ENCODE measurements around the gene PROSER3. TPM values are rescaled to one million over a fixed set of nuclear protein-coding genes. Genes with fewer than 3 reads are reported as not detected.
A peak's percentile ranks its signal among the peaks of the same experiment; 100 is the strongest.
"Not testable (repeated sequence)": the region's sequence is repeated elsewhere in the genome, so short reads cannot be mapped to it uniquely, and the experiment has no call there.

The PROSER3 gene
- total RNA-seq, 2 experiments from 2014 or later, result 47.1 to 52.4 TPM

DNA sequence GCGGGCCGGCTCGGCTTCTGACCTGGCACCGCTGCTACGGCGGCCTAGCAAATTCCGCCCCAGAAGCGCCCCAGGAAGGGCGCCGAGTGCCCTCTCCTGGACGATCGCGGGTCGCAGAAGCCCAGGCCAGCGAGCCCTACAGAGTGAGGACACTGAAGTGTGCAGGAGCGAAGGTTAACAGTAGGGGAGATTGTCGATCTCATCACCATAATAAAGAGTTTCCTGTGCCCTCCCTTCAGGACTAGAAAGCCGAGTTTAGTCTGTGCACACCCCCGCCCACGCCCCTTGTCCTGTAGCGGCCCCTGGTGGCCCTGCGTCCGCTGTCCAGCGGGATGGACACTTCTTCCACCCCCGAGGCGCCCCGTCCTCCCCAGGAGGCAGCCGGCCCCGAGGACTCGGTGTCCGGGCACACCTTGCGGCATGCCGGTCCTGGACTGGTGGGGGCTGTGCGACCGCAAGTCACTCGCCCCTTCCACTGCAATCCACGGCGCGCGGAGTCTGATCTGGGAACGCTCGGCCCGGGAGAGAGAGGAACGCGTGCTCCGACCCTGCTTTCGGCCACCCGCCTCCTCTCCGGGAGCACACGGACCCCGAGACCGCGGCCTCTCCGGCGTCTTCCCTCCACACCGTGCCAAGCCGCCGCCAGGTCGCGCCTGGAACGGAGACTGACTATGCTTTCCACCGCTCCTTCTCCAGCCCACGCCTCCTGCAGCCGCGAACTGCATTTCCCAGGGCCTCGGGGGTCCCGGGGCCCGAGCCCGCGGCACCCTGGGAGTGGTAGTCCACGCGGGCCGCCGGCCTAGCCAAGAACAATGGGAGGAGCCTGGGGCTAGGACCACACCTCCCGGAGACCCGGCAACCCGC is 40.9 kb upstream of the PROSER3 start:
- H3K27ac Mint-ChIP-seq, result peak overlapping the region; percentile 99
- H3K9me3 Mint-ChIP-seq, result no peaks in the 10 kb centered on the region
- H3K4me1 Mint-ChIP-seq, result peaks cover 60% of the 10 kb centered on the region
- CTCF ChIA-PET, result interaction anchor here (1.2 to 10.3 kb wide), 2 partner anchors 20 to 103 kb away, joined by 4 to 131 read pairs; no protein-coding TSS in a partner anchor
- no peaks in the 10 kb centered on the region for H3K27me3 Mint-ChIP-seq
- H3K36me3 Mint-ChIP-seq (ENCODE audit: low read depth), result peaks cover 50% of the 10 kb centered on the region
- H3K4me3 Mint-ChIP-seq, result peak overlapping the region; percentile 92
- POLR2A ChIA-PET, result interaction anchor here (0.9 to 6.8 kb wide), 8 partner anchors 9 to 213 kb away, joined by 3 to 160 read pairs (median 18); partner anchors contain the start of genes IGFLR1, PSENEN, U2AF1L4 and ZBTB32
- peak; percentile 97 for DNase-seq

DNA sequence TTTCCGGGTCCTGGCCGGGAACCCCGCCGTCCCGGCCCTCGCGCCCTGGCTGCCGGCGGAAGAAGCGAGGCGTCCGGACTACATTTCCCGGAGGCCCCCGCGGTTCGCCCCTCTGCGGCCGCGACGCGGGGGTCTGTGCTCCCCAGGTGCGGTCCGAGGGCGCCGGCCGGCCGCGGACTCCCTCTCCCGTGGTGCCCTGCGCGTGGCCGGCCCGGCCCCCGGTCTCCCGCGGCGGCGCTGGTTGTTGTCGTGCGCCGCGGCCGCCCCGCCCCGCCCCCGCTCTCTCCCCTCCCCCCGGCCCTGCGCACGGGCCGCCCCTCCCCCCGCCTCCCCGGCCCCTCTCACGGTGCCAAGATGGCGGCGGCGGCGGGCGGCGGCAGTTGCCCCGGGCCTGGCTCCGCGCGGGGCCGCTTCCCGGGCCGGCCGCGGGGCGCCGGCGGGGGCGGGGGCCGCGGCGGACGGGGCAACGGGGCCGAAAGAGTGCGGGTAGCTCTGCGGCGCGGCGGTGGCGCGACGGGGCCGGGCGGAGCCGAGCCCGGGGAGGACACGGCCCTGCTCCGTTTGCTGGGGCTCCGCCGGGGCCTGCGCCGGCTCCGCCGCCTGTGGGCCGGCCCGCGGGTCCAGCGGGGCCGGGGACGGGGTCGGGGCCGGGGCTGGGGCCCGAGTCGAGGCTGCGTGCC is 40.2 kb upstream of the PROSER3 start, which contains the start of gene KMT2B:
TSS of gene KMT2B (plus strand) at position 339 of the 680 bp plus-strand sequence. CDS start at position 355, 16 bp downstream.
- Mint-ChIP-seq H3K27ac (peak within 1 kb of the TSS; percentile 99), H3K4me3 (peak within 1 kb of the TSS; percentile 95), H3K4me1 (peaks cover 52% of the 10 kb centered on the region), H3K36me3 (ENCODE audit: low read depth) (peaks cover 58% of the 10 kb centered on the region), H3K27me3 (no peaks in the 10 kb centered on the region), H3K9me3 (no peaks in the 10 kb centered on the region)
- DNase-seq, result no peak
- ChIA-PET CTCF (interaction anchor here (1.1 to 1.7 kb wide), 6 partner anchors 15 to 214 kb away, joined by 3 to 8 read pairs (median 6); partner anchors contain the start of gene LIN37), POLR2A (interaction anchor here (0.9 to 5.1 kb wide), 13 partner anchors 9 to 212 kb away, joined by 3 to 45 read pairs (median 6); partner anchors contain the start of genes HAUS5, IGFLR1, LIN37 and PSENEN)

DNA sequence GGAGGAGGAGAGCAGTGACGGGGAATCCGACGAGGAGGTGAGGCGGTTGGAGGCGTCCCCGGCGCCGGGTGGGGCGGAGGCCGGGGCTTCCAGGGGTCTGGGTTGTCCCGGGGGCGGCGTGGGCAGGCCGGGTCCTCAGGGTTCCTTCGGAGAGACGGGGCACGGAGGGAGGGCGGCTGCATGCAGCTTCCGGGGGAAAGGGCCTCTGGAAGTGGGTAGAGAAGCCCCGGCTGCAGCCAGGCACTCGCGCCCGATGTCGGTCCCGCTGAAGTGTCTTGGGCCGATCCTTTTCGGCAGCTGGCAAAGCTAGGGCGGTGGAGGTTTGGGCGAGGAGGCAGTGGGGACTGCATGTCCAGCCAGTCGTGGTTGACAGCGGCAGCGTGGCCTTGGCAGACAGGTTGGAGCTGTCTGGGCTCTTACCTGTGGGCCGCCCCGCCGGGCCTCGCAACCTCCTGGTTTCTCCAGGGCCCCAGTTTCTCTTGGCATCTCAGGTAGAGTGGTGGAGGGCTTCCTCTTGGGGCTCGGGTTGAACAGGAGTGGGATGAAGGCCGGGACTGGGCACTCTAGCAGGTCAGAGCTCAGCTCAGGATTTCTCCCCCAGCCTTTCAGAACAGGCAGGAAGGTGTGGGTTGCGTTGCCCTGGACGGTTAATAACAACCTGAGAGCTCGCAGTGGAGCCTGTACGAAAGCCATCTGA is 39.5 kb upstream of the PROSER3 start:
- CTCF ChIA-PET, result interaction anchor here (0.8 to 1.7 kb wide), 8 partner anchors 16 to 213 kb away, joined by 3 to 8 read pairs (median 4); partner anchors contain the start of genes LIN37 and PSENEN
- peak; percentile 56 for DNase-seq
- H3K27ac Mint-ChIP-seq, result peak overlapping the region; percentile 92
- peaks cover 64% of the 10 kb centered on the region for H3K36me3 Mint-ChIP-seq (ENCODE audit: low read depth)
- peak overlapping the region; percentile 95 for H3K4me3 Mint-ChIP-seq
- no peaks in the 10 kb centered on the region for H3K27me3 Mint-ChIP-seq
- peaks cover 46% of the 10 kb centered on the region for H3K4me1 Mint-ChIP-seq
- no peaks in the 10 kb centered on the region for H3K9me3 Mint-ChIP-seq
- POLR2A ChIA-PET, result interaction anchor here (0.9 to 5.1 kb wide), 14 partner anchors 9 to 211 kb away, joined by 3 to 45 read pairs (median 6); partner anchors contain the start of genes HAUS5, IGFLR1, LIN37 and PSENEN

DNA sequence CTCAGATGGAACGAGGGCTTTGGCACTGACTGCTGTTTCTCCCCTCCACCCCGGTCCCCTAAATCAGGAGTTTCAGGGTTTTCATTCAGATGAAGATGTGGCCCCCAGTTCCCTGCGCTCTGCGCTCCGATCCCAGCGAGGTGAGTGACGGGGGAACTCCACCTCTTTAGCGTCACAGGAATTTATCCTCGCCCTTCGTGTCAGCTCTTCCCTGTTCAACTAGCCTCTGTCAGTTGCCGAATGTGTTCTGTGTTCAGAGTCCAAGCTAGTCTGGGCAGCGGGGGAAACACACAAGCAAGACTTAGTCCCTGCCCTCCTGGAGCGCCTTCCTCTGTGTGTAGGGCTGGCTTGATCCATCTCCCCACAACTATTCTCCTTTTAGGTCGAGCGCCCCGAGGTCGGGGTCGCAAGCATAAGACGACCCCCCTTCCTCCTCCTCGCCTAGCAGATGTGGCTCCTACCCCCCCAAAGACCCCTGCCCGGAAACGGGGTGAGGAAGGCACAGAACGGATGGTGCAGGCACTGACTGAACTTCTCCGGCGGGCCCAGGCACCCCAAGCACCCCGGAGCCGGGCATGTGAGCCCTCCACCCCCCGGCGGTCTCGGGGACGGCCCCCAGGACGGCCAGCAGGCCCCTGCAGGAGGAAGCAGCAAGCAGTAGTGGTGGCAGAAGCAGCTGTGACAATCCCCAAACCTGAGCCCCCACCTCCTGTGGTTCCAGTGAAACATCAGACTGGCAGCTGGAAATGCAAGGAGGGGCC is 38.4 kb upstream of the PROSER3 start:
- peaks cover 35% of the 10 kb centered on the region for H3K4me1 Mint-ChIP-seq
- no peak for DNase-seq
- peaks cover 62% of the 10 kb centered on the region for H3K36me3 Mint-ChIP-seq (ENCODE audit: low read depth)
- H3K9me3 Mint-ChIP-seq, result no peaks in the 10 kb centered on the region
- H3K27me3 Mint-ChIP-seq, result no peaks in the 10 kb centered on the region
- H3K4me3 Mint-ChIP-seq, result peak overlapping the region; percentile 95
- POLR2A ChIA-PET, result interaction anchor here (0.9 to 5.1 kb wide), 16 partner anchors 8 to 107 kb away, joined by 3 to 45 read pairs (median 6); partner anchors contain the start of genes HAUS5, IGFLR1, LIN37 and PSENEN
- CTCF ChIA-PET, result interaction anchor here (1.1 to 1.7 kb wide), 6 partner anchors 21 to 212 kb away, joined by 3 to 8 read pairs (median 6); partner anchors contain the start of genes LIN37 and PSENEN
- H3K27ac Mint-ChIP-seq, result peak overlapping the region; percentile 92

DNA sequence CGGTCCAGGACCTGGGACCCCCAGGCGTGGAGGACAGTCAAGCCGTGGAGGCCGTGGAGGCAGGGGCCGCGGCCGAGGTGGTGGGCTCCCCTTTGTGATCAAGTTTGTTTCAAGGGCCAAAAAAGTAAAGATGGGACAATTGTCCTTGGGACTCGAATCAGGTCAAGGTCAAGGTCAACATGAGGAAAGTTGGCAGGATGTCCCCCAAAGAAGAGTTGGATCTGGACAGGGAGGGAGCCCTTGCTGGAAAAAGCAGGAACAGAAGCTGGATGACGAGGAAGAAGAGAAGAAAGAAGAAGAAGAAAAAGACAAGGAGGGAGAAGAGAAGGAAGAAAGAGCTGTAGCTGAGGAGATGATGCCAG is 37.8 kb upstream of the PROSER3 start:
- Mint-ChIP-seq H3K9me3 (no peaks in the 10 kb centered on the region), H3K4me3 (no peak overlapping the region), H3K4me1 (peaks cover 30% of the 10 kb centered on the region), H3K36me3 (ENCODE audit: low read depth) (peaks cover 62% of the 10 kb centered on the region), H3K27ac (peak overlapping the region; percentile 1), H3K27me3 (no peaks in the 10 kb centered on the region)
- no peak for DNase-seq
- ChIA-PET POLR2A (interaction anchor here (0.9 to 5.1 kb wide), 8 partner anchors 8 to 99 kb away, joined by 3 to 45 read pairs (median 4); partner anchors contain the start of genes IGFLR1, PSENEN and U2AF1L4), CTCF (interaction anchor here (1.3 kb wide), 1 partner anchor 20 kb away, joined by 5 read pairs; no protein-coding TSS in a partner anchor)

DNA sequence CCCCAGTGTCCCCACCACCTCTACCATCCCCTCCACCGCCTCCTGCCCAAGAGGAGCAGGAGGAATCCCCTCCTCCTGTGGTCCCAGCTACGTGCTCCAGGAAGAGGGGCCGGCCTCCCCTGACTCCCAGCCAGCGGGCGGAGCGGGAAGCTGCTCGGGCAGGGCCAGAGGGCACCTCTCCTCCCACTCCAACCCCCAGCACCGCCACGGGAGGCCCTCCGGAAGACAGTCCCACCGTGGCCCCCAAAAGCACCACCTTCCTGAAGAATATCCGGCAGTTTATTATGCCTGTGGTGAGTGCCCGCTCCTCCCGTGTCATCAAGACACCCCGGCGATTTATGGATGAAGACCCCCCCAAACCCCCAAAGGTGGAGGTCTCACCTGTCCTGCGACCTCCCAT is 37.3 kb upstream of the PROSER3 start:
- H3K27me3 Mint-ChIP-seq, result no peaks in the 10 kb centered on the region
- H3K36me3 Mint-ChIP-seq (ENCODE audit: low read depth), result peaks cover 64% of the 10 kb centered on the region
- CTCF ChIA-PET, result interaction anchor here (1.3 kb wide), 1 partner anchor 20 kb away, joined by 5 read pairs; no protein-coding TSS in a partner anchor
- H3K9me3 Mint-ChIP-seq, result no peaks in the 10 kb centered on the region
- POLR2A ChIA-PET, result interaction anchor here (0.9 to 5.1 kb wide), 7 partner anchors 7 to 99 kb away, joined by 3 to 45 read pairs (median 4); partner anchors contain the start of genes IGFLR1, PSENEN and U2AF1L4
- no peak overlapping the region for H3K27ac Mint-ChIP-seq
- no peak overlapping the region for H3K4me3 Mint-ChIP-seq
- H3K4me1 Mint-ChIP-seq, result peaks cover 30% of the 10 kb centered on the region
- no peak for DNase-seq

DNA sequence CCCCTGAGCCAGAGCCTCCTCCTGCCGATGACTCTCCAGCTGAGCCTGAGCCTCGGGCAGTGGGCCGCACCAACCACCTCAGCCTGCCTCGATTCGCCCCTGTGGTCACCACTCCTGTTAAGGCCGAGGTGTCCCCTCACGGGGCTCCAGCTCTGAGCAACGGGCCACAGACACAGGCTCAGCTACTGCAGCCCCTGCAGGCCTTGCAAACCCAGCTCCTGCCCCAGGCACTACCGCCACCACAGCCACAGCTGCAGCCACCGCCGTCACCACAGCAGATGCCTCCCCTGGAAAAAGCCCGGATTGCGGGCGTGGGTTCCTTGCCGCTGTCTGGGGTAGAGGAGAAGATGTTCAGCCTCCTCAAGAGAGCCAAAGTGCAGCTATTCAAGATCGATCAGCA is 36.6 kb upstream of the PROSER3 start:
- POLR2A ChIA-PET, result interaction anchor here (0.9 to 5.1 kb wide), 7 partner anchors 9 to 27 kb away, joined by 3 to 45 read pairs (median 6); partner anchors contain the start of genes IGFLR1, LIN37, PSENEN and U2AF1L4
- peaks cover 64% of the 10 kb centered on the region for H3K36me3 Mint-ChIP-seq (ENCODE audit: low read depth)

DNA sequence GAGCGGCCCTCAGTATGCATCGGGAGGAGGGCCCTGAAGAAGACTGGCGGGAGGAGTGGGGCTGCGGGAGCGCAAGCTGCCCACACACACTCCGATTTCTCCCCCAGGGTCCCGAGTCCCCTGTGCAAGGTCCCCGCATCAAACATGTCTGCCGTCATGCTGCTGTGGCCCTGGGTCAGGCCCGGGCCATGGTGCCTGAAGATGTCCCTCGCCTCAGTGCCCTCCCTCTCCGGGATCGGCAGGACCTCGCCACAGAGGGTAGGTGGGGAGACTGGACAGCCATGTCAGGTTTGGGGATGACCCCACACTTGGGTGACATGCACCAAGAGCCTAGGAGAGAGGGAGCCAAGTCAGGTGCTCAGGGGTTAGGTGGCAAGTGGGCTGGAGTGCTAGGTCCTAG is 35.5 kb upstream of the PROSER3 start:
- Mint-ChIP-seq H3K4me3 (no peak overlapping the region), H3K4me1 (peaks cover 19% of the 10 kb centered on the region), H3K9me3 (no peaks in the 10 kb centered on the region), H3K27me3 (no peaks in the 10 kb centered on the region), H3K36me3 (ENCODE audit: low read depth) (peaks cover 65% of the 10 kb centered on the region), H3K27ac (no peak overlapping the region)
- no peak for DNase-seq
- ChIA-PET CTCF (interaction anchor here (0.8 kb wide), 1 partner anchor 103 kb away, joined by 3 read pairs; no protein-coding TSS in a partner anchor), POLR2A (interaction anchor here (1.1 to 5.1 kb wide), 4 partner anchors 10 to 28 kb away, joined by 5 to 45 read pairs (median 10); partner anchors contain the start of gene IGFLR1)

More for the DNA sequence above, 36.6 kb upstream of the PROSER3 start:
- H3K4me3 Mint-ChIP-seq, result peak overlapping the region; percentile 17
- DNase-seq, result no peak
- H3K27ac Mint-ChIP-seq, result no peak overlapping the region
- no peaks in the 10 kb centered on the region for H3K27me3 Mint-ChIP-seq
- no peaks in the 10 kb centered on the region for H3K9me3 Mint-ChIP-seq
- CTCF ChIA-PET, result interaction anchor here (1.1 kb wide), 1 partner anchor 16 kb away, joined by 4 read pairs; no protein-coding TSS in a partner anchor
- peaks cover 23% of the 10 kb centered on the region for H3K4me1 Mint-ChIP-seq

DNA sequence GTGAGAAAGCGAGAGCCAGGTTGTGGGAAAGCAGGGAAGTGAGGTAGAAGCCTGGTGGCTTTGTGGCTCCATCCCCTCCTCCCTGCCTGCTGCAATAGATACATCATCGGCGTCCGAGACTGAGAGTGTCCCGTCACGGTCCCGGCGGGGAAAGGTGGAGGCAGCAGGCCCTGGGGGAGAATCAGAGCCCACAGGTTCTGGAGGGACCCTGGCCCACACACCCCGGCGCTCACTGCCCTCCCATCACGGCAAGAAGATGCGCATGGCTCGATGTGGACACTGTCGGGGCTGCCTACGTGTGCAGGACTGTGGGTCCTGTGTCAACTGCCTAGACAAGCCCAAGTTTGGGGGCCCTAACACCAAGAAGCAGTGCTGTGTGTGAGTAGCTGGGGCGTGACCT is 35.1 kb upstream of the PROSER3 start:
- H3K4me1 Mint-ChIP-seq, result peaks cover 19% of the 10 kb centered on the region
- peaks cover 69% of the 10 kb centered on the region for H3K36me3 Mint-ChIP-seq (ENCODE audit: low read depth)
- no peak overlapping the region for H3K27ac Mint-ChIP-seq
- POLR2A ChIA-PET, result interaction anchor here (0.7 to 2.7 kb wide), 4 partner anchors 11 to 85 kb away, joined by 3 to 15 read pairs (median 6); no protein-coding TSS in a partner anchor
- CTCF ChIA-PET, result no interaction called here
- H3K27me3 Mint-ChIP-seq, result no peaks in the 10 kb centered on the region
- no peak for DNase-seq
- H3K4me3 Mint-ChIP-seq, result no peak overlapping the region
- no peaks in the 10 kb centered on the region for H3K9me3 Mint-ChIP-seq

DNA sequence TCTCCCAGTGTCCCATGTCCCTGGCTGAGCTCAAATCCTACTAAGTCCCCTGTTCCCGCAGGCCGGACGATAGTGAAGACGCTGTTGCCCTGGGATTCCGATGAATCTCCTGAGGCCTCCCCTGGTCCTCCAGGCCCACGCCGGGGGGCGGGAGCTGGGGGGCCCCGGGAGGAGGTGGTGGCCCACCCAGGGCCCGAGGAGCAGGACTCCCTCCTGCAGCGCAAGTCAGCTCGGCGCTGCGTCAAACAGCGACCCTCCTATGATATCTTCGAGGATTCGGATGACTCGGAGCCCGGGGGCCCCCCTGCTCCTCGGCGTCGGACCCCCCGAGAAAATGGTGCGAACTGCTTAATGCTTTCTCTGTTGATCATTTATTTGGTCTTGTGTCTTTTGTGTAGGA is 34.3 kb upstream of the PROSER3 start:
- no peak overlapping the region for H3K4me3 Mint-ChIP-seq
- no peaks in the 10 kb centered on the region for H3K27me3 Mint-ChIP-seq
- no peak for DNase-seq
- no peaks in the 10 kb centered on the region for H3K9me3 Mint-ChIP-seq
- ChIA-PET POLR2A (interaction anchor here (0.7 to 1.9 kb wide), 4 partner anchors 11 to 86 kb away, joined by 3 to 9 read pairs (median 4); no protein-coding TSS in a partner anchor), CTCF (interaction anchor here (1.0 kb wide), 1 partner anchor 13 kb away, joined by 4 read pairs; no protein-coding TSS in a partner anchor)
- H3K36me3 Mint-ChIP-seq (ENCODE audit: low read depth), result peaks cover 74% of the 10 kb centered on the region
- no peak overlapping the region for H3K27ac Mint-ChIP-seq
- H3K4me1 Mint-ChIP-seq, result peaks cover 19% of the 10 kb centered on the region

DNA sequence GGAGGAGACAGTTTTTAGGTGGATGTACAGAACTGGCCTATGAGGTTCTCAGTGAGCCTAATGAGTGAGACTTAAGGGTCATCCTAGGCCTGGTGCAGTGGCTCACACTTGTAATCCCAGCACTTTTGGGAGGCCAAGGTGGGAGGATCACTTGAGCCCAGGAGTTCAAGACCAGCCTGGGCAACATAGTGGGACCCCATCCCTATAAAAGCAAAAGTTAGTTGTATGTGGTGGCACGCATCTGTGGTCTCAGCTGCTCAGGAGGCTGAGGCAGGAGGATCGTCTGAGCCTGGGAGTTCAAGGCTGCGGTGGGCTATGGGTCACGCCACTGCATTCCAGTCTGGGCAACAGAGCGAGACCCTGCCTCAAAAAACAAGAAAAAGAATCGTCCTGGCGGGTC is 33.8 kb upstream of the PROSER3 start:
- H3K4me1 Mint-ChIP-seq, result peaks cover 15% of the 10 kb centered on the region
- not testable (repeated sequence) for H3K9me3 Mint-ChIP-seq, H3K4me3 Mint-ChIP-seq, DNase-seq, H3K27ac Mint-ChIP-seq, H3K27me3 Mint-ChIP-seq
- peaks cover 76% of the 10 kb centered on the region for H3K36me3 Mint-ChIP-seq (ENCODE audit: low read depth)
- POLR2A ChIA-PET, result interaction anchor here (1.0 to 1.9 kb wide), 3 partner anchors 11 to 87 kb away, joined by 4 to 9 read pairs (median 5); no protein-coding TSS in a partner anchor
- CTCF ChIA-PET, result interaction anchor here (1.0 kb wide), 1 partner anchor 13 kb away, joined by 4 read pairs; no protein-coding TSS in a partner anchor
